Measurements from ENCODE around the gene DAZAP1.
"Not testable (repeated sequence)": the region's sequence is repeated elsewhere in the genome, so short reads cannot be mapped to it uniquely, and the experiment has no call there.

Gene DAZAP1

DNA sequence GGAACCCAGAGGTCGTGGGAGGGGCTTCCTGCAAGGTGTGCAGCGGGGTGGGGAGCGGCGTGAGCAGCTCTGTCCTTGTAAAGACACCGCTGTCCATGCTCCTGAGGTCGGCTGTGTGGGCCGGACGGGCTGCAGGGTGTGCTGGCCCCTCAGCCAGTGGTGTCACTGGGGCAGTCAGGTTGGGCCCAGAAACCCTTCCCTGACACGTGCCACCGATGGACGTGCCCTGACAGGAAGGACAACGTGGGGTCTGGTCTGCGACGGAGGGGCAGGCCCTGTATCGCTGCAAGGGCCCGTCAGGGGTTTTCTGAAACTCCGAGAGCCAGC is 26.6 kb downstream of the DAZAP1 start:
- peaks cover 5% of the 10 kb centered on the region for H3K4me1 ChIP-seq (ENCODE audit: control insufficient read depth, insufficient read depth, low read length, poor library complexity, severe bottlenecking)
- no peak for DNase-seq
- no peaks in the 10 kb centered on the region for H3K9me3 ChIP-seq (ENCODE audit: control insufficient read depth, low read length)
- H3K27me3 ChIP-seq (replicated peaks; ENCODE audit: control insufficient read depth, insufficient read depth, low read length, poor library complexity, severe bottlenecking): no peaks in the 10 kb centered on the region
- no peak overlapping the region for H3K4me3 ChIP-seq (ENCODE audit: insufficient read depth, low read depth, low read length, poor library complexity, severe bottlenecking)
- H3K36me3 ChIP-seq (ENCODE audit: control insufficient read depth, insufficient read depth, low read length): peaks cover 59% of the 10 kb centered on the region
- no peak overlapping the region for H3K27ac ChIP-seq (ENCODE audit: insufficient read depth, low read length, poor library complexity, severe bottlenecking)

DNA sequence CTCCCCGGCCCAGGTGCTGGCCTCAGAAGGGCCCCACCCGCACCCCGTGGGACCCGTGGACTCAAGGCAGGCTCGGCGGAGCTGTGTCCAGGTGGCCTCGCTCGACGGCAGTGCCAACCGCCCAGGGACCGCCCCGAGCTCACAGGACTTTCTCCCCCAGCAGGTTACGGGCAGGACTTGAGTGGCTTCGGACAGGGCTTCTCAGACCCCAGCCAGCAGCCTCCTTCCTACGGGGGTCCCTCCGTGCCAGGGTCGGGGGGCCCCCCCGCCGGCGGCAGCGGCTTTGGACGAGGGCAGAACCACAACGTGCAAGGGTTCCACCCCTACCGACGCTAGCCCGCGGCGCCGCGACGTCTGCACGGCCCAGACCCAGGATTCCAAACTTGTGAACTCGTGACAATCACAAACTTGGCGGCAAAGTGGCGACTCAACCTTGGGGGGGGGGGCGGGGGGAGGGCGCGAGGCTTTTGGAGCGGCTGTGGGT is 27.2 kb downstream of the DAZAP1 start:
- Histone ChIP-seq H3K4me1 (ENCODE audit: control insufficient read depth, insufficient read depth, low read length, poor library complexity, severe bottlenecking) (peaks cover 11% of the 10 kb centered on the region), H3K27ac (ENCODE audit: insufficient read depth, low read length, poor library complexity, severe bottlenecking) (no peak overlapping the region), H3K36me3 (ENCODE audit: control insufficient read depth, insufficient read depth, low read length) (peaks cover 55% of the 10 kb centered on the region), H3K9me3 (ENCODE audit: control insufficient read depth, low read length) (no peaks in the 10 kb centered on the region), H3K27me3 (replicated peaks; ENCODE audit: control insufficient read depth, insufficient read depth, low read length, poor library complexity, severe bottlenecking) (no peaks in the 10 kb centered on the region), H3K4me3 (ENCODE audit: insufficient read depth, low read depth, low read length, poor library complexity, severe bottlenecking) (no peak overlapping the region)
- DNase-seq: no peak

DNA sequence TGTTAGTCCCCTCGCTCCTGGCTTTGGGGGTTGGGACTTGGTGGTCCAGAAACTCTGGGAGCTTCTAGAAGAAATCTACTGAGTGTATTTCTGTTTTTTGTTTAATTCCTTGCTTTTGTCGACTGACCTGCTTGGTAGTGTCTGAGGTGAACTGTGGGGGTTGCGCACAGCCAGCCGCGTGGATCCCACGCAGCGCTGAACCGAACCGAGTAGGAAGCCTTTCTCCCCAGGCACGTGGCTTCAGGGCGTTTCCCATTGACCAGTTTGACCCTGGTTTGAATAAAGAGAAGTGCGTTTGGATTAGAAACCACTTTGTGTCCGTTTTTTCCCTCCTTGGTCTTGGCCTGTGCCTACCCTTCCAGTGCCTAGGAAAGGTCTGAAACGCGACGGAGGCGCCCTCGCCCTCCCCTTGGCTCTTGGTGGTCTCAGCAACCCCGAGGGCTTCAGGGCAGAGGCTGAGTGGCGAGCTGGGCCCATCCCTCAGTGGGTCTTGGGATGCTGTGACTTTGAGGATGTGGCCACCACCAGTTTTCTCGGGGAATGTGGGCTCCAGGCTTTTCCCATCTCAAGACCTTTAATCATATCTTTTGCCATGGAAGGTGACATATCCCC is 28.1 kb downstream of the DAZAP1 start:
- Histone ChIP-seq H3K27me3 (replicated peaks; ENCODE audit: control insufficient read depth, insufficient read depth, low read length, poor library complexity, severe bottlenecking) (no peaks in the 10 kb centered on the region), H3K4me3 (ENCODE audit: insufficient read depth, low read depth, low read length, poor library complexity, severe bottlenecking) (no peak overlapping the region), H3K36me3 (ENCODE audit: control insufficient read depth, insufficient read depth, low read length) (peaks cover 58% of the 10 kb centered on the region), H3K9me3 (ENCODE audit: control insufficient read depth, low read length) (no peaks in the 10 kb centered on the region), H3K4me1 (ENCODE audit: control insufficient read depth, insufficient read depth, low read length, poor library complexity, severe bottlenecking) (peaks cover 15% of the 10 kb centered on the region), H3K27ac (ENCODE audit: insufficient read depth, low read length, poor library complexity, severe bottlenecking) (no peak overlapping the region)
- no peak for DNase-seq

DNA sequence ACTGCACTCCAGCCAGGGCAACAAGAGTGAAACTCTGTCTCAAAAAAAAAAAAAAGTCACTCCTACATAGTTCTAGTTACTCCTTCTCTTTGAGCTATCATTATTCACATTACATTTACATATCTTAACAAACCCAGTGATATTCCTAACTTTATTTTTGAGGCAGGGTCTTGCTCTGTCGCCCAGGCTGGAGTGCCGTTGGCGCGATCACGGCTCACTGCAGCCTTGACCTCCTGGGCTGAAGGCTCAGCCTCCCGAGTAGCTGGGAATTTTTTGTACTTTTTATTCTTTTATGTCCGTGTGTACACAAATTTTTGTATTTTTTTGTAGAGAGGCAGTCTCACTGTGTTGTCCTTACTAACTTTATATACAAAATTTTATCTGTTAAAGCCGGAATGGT is 30.2 kb downstream of the DAZAP1 start:
- peak overlapping the region; percentile 98 for H3K4me3 ChIP-seq (ENCODE audit: insufficient read depth, low read depth, low read length, poor library complexity, severe bottlenecking)
- peaks cover 62% of the 10 kb centered on the region for H3K36me3 ChIP-seq (ENCODE audit: control insufficient read depth, insufficient read depth, low read length)
- H3K27me3 ChIP-seq (replicated peaks; ENCODE audit: control insufficient read depth, insufficient read depth, low read length, poor library complexity, severe bottlenecking): no peaks in the 10 kb centered on the region
- no peaks in the 10 kb centered on the region for H3K9me3 ChIP-seq (ENCODE audit: control insufficient read depth, low read length)
- peaks cover 15% of the 10 kb centered on the region for H3K4me1 ChIP-seq (ENCODE audit: control insufficient read depth, insufficient read depth, low read length, poor library complexity, severe bottlenecking)
- DNase-seq: no peak
- no peak overlapping the region for H3K27ac ChIP-seq (ENCODE audit: insufficient read depth, low read length, poor library complexity, severe bottlenecking)

DNA sequence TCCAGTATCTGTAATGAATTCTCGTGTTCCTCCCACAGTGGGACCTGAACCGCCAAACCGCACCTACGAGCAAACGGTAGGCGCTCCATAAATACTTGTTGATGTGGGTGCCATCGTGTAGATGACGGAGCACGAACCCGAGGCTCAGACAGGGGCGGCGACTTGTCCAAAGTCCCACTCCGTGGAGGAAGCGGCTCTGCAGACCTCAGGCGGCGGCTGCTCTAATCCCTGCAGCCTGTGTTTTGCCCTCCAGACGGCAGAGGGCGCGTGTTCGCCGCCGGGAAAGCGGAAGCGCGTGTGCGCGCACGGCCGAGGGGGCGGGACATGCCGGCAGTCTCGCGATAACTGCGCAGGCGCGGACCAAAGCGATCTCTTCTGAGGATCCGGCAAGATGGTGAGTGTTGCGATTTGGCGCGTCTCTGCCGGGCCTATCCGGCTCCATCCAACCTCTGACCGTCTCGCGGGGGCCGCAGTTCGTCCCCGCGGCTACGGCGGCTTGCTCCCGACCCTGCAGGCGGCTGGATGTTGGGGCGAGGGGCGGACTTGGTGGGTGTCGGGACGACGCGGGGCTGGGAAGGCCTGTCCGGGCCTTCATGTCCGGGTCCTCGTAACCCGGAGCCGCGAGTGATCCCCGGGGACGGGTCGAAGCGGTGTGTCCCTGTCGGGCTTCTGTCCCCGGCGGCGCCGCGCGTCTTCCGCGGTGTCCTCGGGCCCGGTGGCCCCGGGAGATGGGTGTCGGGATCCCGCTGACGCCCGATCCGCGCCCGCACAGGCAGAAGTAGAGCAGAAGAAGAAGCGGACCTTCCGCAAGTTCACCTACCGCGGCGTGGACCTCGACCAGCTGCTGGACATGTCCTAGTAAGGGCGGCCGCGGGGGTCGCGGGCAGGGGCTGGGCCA is 30.9 kb downstream of the DAZAP1 start, which contains the start of gene RPS15:
Gene RPS15, plus strand, starts transcription at position 362 of the 898 bp plus-strand sequence. Its CDS starts 30 bp downstream, at position 392.
- DNase-seq: peak; percentile 89 to 94 (median 93)
- peaks cover 15% of the 10 kb centered on the region for H3K4me1 ChIP-seq (ENCODE audit: control insufficient read depth, insufficient read depth, low read length, poor library complexity, severe bottlenecking)
- H3K36me3 ChIP-seq (ENCODE audit: control insufficient read depth, insufficient read depth, low read length): peaks cover 55% of the 10 kb centered on the region

DNA sequence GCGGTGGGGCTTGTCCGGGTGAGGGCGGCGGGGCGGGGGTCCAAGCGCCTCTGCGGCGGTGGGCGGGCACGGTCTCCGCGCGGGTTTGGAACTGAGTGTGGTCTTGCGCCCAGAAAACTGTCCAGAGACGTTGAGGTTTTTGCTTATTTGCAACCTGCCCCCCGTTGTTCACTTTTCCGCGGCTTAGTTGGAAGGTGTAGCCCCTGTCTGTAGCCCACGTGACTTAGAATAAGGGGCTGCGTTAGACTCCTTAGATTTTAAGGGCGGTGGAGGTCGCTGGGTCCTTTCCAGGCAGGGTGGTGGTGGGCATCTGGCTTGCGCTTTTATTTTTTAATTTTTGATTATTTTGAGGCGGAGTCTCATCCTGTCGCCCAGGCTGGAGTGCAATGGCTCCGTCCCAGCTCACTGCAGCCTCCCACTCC is 31.6 kb downstream of the DAZAP1 start:
- no peaks in the 10 kb centered on the region for H3K27me3 ChIP-seq (replicated peaks; ENCODE audit: control insufficient read depth, insufficient read depth, low read length, poor library complexity, severe bottlenecking)
- H3K27ac ChIP-seq (ENCODE audit: insufficient read depth, low read length, poor library complexity, severe bottlenecking): peak overlapping the region; percentile 90
- H3K4me3 ChIP-seq (ENCODE audit: insufficient read depth, low read depth, low read length, poor library complexity, severe bottlenecking): peak overlapping the region; percentile 98
- no peaks in the 10 kb centered on the region for H3K9me3 ChIP-seq (ENCODE audit: control insufficient read depth, low read length)
- peaks cover 48% of the 10 kb centered on the region for H3K36me3 ChIP-seq (ENCODE audit: control insufficient read depth, insufficient read depth, low read length)
- peaks cover 15% of the 10 kb centered on the region for H3K4me1 ChIP-seq (ENCODE audit: control insufficient read depth, insufficient read depth, low read length, poor library complexity, severe bottlenecking)
- DNase-seq: no peak

More for the DNA sequence above, 30.9 kb downstream of the DAZAP1 start, which contains the start of gene RPS15:
- no peaks in the 10 kb centered on the region for H3K27me3 ChIP-seq (replicated peaks; ENCODE audit: control insufficient read depth, insufficient read depth, low read length, poor library complexity, severe bottlenecking)
- peak within 1 kb of the TSS; percentile 90 for H3K27ac ChIP-seq (ENCODE audit: insufficient read depth, low read length, poor library complexity, severe bottlenecking)
- no peaks in the 10 kb centered on the region for H3K9me3 ChIP-seq (ENCODE audit: control insufficient read depth, low read length)
- peak within 1 kb of the TSS; percentile 98 for H3K4me3 ChIP-seq (ENCODE audit: insufficient read depth, low read depth, low read length, poor library complexity, severe bottlenecking)

DNA sequence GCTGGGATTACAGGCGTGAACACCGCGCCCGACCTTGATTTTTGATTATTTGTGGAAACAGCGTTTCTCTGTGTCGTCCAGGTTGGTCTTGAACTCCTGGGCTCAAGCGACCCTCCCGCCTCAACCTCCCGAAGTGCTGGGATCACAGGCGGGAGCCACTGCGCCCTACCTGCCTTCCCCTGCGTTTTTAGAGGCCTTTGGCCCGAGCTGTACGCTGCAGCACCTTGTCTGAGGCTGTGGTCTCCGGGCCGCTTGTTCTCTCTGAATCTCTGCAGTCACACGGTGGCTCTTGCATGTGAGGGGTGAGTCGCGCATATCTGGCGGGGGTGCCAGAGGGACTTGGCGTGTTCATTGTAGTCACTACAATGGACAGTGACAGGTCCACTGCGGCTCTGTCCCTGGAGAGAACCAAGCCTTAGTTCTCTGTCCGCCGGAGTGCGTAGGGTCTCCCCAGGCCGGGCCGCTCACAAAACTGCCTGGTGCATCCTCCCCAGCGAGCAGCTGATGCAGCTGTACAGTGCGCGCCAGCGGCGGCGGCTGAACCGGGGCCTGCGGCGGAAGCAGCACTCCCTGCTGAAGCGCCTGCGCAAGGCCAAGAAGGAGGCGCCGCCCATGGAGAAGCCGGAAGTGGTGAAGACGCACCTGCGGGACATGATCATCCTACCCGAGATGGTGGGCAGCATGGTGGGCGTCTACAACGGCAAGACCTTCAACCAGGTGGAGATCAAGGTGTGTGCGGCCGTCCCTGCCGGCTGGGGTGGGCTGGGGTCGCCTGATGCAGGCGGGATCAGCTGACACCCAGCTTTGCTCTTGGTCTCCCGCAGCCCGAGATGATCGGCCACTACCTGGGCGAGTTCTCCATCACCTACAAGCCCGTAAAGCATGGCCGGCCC is 32.4 kb downstream of the DAZAP1 start:
- not testable (repeated sequence) for H3K27ac ChIP-seq (ENCODE audit: insufficient read depth, low read length, poor library complexity, severe bottlenecking); DNase-seq
- peaks cover 40% of the 10 kb centered on the region for H3K36me3 ChIP-seq (ENCODE audit: control insufficient read depth, insufficient read depth, low read length)

DNA sequence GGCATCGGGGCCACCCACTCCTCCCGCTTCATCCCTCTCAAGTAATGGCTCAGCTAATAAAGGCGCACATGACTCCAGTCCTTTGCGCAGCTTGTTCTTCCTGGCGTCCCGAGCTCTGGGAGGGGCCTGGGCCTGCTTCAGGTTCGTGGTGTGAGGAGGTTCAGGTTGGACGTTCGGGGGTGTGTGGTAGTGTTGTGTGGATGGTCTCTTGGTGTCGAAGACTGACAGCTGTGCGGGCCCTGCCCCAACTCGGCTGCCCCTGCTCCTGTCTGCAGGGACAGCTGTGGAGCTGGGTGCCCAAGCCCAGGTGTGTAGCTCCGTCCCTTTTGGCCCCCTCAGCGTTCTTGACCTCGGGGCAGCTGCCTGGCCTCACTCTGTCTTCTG is 33.0 kb downstream of the DAZAP1 start:
- Histone ChIP-seq H3K4me1 (ENCODE audit: control insufficient read depth, insufficient read depth, low read length, poor library complexity, severe bottlenecking) (peaks cover 19% of the 10 kb centered on the region), H3K36me3 (ENCODE audit: control insufficient read depth, insufficient read depth, low read length) (peaks cover 36% of the 10 kb centered on the region), H3K27ac (ENCODE audit: insufficient read depth, low read length, poor library complexity, severe bottlenecking) (no peak overlapping the region), H3K9me3 (ENCODE audit: control insufficient read depth, low read length) (no peaks in the 10 kb centered on the region), H3K4me3 (ENCODE audit: insufficient read depth, low read depth, low read length, poor library complexity, severe bottlenecking) (no peak overlapping the region), H3K27me3 (replicated peaks; ENCODE audit: control insufficient read depth, insufficient read depth, low read length, poor library complexity, severe bottlenecking) (peaks cover 2% of the 10 kb centered on the region)
- DNase-seq: no peak

More for the DNA sequence above, 32.4 kb downstream of the DAZAP1 start:
- not testable (repeated sequence) for H3K27me3 ChIP-seq (replicated peaks; ENCODE audit: control insufficient read depth, insufficient read depth, low read length, poor library complexity, severe bottlenecking); H3K9me3 ChIP-seq (ENCODE audit: control insufficient read depth, low read length)
- Histone ChIP-seq H3K4me3 (ENCODE audit: insufficient read depth, low read depth, low read length, poor library complexity, severe bottlenecking) (peak overlapping the region; percentile 98), H3K4me1 (ENCODE audit: control insufficient read depth, insufficient read depth, low read length, poor library complexity, severe bottlenecking) (peaks cover 17% of the 10 kb centered on the region)

DNA sequence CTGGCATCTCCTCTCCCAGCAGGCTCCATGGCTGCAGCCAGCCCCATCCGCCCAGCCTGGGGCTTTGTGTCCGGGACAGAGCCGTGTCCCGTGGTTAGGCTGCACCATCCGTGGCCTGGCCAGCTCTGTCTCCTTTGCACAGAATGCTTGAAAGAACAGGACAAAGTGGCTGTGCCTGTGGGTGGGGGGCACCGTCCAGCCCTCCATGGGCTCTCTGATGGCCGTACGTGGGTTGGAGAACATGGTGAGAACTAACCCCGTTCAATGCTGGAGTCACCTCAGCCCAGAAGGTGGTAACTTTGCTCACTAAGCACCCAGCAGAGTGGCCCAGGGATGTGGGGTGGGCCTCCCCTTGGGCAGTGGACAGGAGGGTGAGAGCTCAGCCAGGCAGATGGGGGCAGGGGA is 33.6 kb downstream of the DAZAP1 start:
- H3K4me3 ChIP-seq (ENCODE audit: insufficient read depth, low read depth, low read length, poor library complexity, severe bottlenecking): no peak overlapping the region
- peaks cover 7% of the 10 kb centered on the region for H3K27me3 ChIP-seq (replicated peaks; ENCODE audit: control insufficient read depth, insufficient read depth, low read length, poor library complexity, severe bottlenecking)
- no peak for DNase-seq
- no peak overlapping the region for H3K27ac ChIP-seq (ENCODE audit: insufficient read depth, low read length, poor library complexity, severe bottlenecking)
- peaks cover 22% of the 10 kb centered on the region for H3K4me1 ChIP-seq (ENCODE audit: control insufficient read depth, insufficient read depth, low read length, poor library complexity, severe bottlenecking)
- peaks cover 34% of the 10 kb centered on the region for H3K36me3 ChIP-seq (ENCODE audit: control insufficient read depth, insufficient read depth, low read length)
- no peaks in the 10 kb centered on the region for H3K9me3 ChIP-seq (ENCODE audit: control insufficient read depth, low read length)
